Small intestine (tissue), 7 donors: ENCODE data around the gene ENHO. TPM values are rescaled to one million over a fixed set of nuclear protein-coding genes. Genes with fewer than 3 reads are reported as not detected.
"Not testable (repeated sequence)": the region's sequence is repeated elsewhere in the genome, so short reads cannot be mapped to it uniquely, and the experiment has no call there.

Experiments
- DNase-seq, 2 donors: peaks; one replicate each; pipeline versions ENCODE4 v3.0.0 to v3.0.0-alpha.2; 2013
- FAIRE-seq: peaks from 2 replicates; lab custom pipeline; 2012; peaks lifted over from hg19 to GRCh38; lab: Jason Lieb, UNC
- H3K27ac ChIP-seq, 3 donors: one replicate each; pipeline ENCODE4 v1.5.1; 2013; ENCODE audit warnings: low read length in 2 of 3, mild to moderate bottlenecking in 2 of 3, control low read depth in 1 of 3, inconsistent platforms in 1 of 3, low read depth in 1 of 3, moderate library complexity in 1 of 3
- H3K27me3 ChIP-seq, 3 donors: one replicate each; pipeline ENCODE4 v1.6.1; 2013; ENCODE audit warnings: low read length in 3 of 3, inconsistent platforms in 1 of 3; ENCODE audit not compliant: control insufficient read depth in 3 of 3, insufficient read depth in 3 of 3
- H3K36me3 ChIP-seq, 3 donors: one replicate each; pipeline ENCODE4 v1.6.1; 2013; ENCODE audit warnings: low read length in 3 of 3, inconsistent platforms in 1 of 3, low read depth in 1 of 3, mild to moderate bottlenecking in 1 of 3, moderate library complexity in 1 of 3; ENCODE audit not compliant: control insufficient read depth in 3 of 3, insufficient read depth in 2 of 3
- H3K4me1 ChIP-seq, 3 donors: one replicate each; pipeline ENCODE4 v1.6.1; 2013; ENCODE audit warnings: low read length in 2 of 3, inconsistent platforms in 1 of 3, low read depth in 1 of 3, mild to moderate bottlenecking in 1 of 3, moderate library complexity in 1 of 3; ENCODE audit not compliant: control insufficient read depth in 3 of 3, insufficient read depth in 2 of 3
- H3K4me3 ChIP-seq, 3 donors: one replicate each; pipeline ENCODE4 v1.5.1; 2013; ENCODE audit warnings: low read length in 3 of 3, control low read depth in 1 of 3, inconsistent platforms in 1 of 3, low read depth in 1 of 3, mild to moderate bottlenecking in 1 of 3, moderate library complexity in 1 of 3
- H3K9me3 ChIP-seq, 2 donors: one replicate each; pipeline ENCODE4 v1.6.1; 2013; ENCODE audit warnings: low read depth in 1 of 2, low read length in 1 of 2; ENCODE audit not compliant: control insufficient read depth in 2 of 2, insufficient read depth in 1 of 2
- WGBS, 3 donors: extraction: QIAGEN DNeasy Blood & Tissue Kit; methylation state at CpG; one replicate each; pipeline ENCODE4 v1.1.7; 2013; 5-methylcytosine and 5-hydroxymethylcytosine counted together
- polyA plus RNA-seq, 4 donors: library from polyadenylated mRNA; stranded (reverse) in 3 of 4; unstranded in 1 of 4; fragments of 200-250 nt in 3 of 4; fragments of 120-200 nt in 1 of 4; gene quantifications; one replicate each; pipeline versions ENCODE4 v1.2.1 to v1.2.3, GENCODE V29; 2013
- donor health status: healthy with polysubstance abuse.
- donor health status: control.
- donor health status: control.
- donor health status: Bipolar disorder and iron deficiency.
- donor health status: healthy.

The ENHO gene
- polyA plus RNA-seq, 4 donors: 1.8 to 8.9 (median 5.1) TPM

DNA sequence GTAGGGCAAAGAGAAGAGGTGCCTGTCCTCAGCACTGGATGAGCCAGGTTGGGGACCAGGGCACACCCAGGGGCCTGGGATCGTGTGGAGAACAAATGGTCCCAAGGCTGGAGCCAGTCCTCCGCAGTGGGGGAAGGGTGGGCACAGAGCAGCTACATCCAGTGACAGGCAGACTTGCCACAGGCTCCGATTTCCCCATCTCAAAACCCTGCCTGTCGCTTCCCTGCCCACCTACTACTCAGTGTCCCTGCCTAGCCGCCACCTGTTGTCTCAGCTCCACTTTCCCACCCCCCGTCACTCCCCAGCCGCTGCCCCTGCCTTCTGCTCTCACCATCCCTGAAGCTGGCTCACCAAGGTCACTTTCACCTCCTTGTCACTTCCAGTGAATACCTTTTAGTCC is 13.9 kb upstream of the ENHO start:
- WGBS, 3 donors: 48 to 52% (median 51%) methylated on average over 6 to 7 of the region's 7 CpGs
- Histone ChIP-seq H3K4me1 (no peaks in the 10 kb centered on the region), H3K27ac (no peak overlapping the region), H3K27me3 (peaks cover 0 to 15% (median 3%) of the 10 kb centered on the region in 3 donors), H3K9me3 (no peaks in the 10 kb centered on the region), H3K4me3 (no peak overlapping the region), H3K36me3 (no peaks in the 10 kb centered on the region)
- FAIRE-seq: no peak
- no peak for DNase-seq

GRCh38 chr9:34532041-34532440 is 9.3 kb upstream of the ENHO start:
- FAIRE-seq, H3K36me3 ChIP-seq: not testable (repeated sequence)
- WGBS, 3 donors: 80 to 89% (median 84%) methylated on average over 6 to 7 of the region's 8 CpGs

DNA sequence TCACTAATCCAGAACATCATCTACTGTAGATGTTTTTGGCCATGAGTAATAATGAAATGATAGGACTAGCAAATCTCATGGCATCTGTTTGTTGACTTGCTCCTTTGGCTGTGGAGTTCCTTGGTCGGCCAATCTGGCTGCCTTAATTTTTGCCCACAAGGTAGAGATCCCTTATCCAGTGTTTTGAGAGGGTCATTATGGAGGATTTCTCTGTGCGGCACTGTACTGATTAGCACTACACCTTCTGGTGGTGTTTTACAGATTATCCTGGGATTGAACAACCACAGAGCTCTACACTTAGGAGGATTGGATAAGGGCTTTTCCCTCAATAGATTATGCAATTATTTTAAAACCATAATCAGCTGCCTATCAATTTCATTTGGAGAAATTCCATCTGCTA is 3.2 kb upstream of the ENHO start:
- FAIRE-seq: no peak

More at GRCh38 chr9:34532041-34532440, 9.3 kb upstream of the ENHO start:
- H3K27me3 ChIP-seq, DNase-seq, H3K4me3 ChIP-seq, H3K4me1 ChIP-seq, H3K9me3 ChIP-seq, H3K27ac ChIP-seq: not testable (repeated sequence)

GRCh38 chr9:34524349-34524748 is 1.6 kb upstream of the ENHO start:
- DNase-seq: no peak
- Histone ChIP-seq H3K9me3 (no peaks in the 10 kb centered on the region), H3K4me3 (no peak overlapping the region), H3K4me1 (peaks cover 0 to 10% (median 2%) of the 10 kb centered on the region in 3 donors), H3K27me3 (peaks cover 0 to 45% (median 0%) of the 10 kb centered on the region in 3 donors), H3K36me3 (no peaks in the 10 kb centered on the region), H3K27ac (no peak overlapping the region)
- 88 to 92% (median 89%) methylated on average over 3 of the region's 3 CpGs for whole genome bisulfite sequencing, 3 donors
- no peak for FAIRE-seq

More for the DNA sequence above, 3.2 kb upstream of the ENHO start:
- no peak overlapping the region for H3K4me3 ChIP-seq
- H3K27ac ChIP-seq: no peak overlapping the region
- H3K36me3 ChIP-seq: no peaks in the 10 kb centered on the region
- peaks cover 0 to 10% (median 2%) of the 10 kb centered on the region in 3 donors for H3K4me1 ChIP-seq
- peaks cover 0 to 33% (median 0%) of the 10 kb centered on the region in 3 donors for H3K27me3 ChIP-seq
- 75 to 83% (median 80%) methylated on average over 2 of the region's 2 CpGs for WGBS, 3 donors
- H3K9me3 ChIP-seq: no peaks in the 10 kb centered on the region
- DNase-seq: no peak

- no peak for FAIRE-seq
- WGBS, 3 donors: 13 to 21% (median 18%) methylated on average over 24 to 31 of the region's 31 CpGs
- Histone ChIP-seq H3K4me3 (peak overlapping the region; percentile 5 to 44 (median 41)), H3K4me1 (peaks cover 0 to 10% (median 2%) of the 10 kb centered on the region in 3 donors), H3K27me3 (peaks cover 0 to 56% (median 0%) of the 10 kb centered on the region in 3 donors), H3K9me3 (no peaks in the 10 kb centered on the region), H3K36me3 (no peaks in the 10 kb centered on the region), H3K27ac (no peak overlapping the region)
- no peak for DNase-seq
These were observed 501 bp downstream of the ENHO start for GRCh38 chr9:34522091-34522887.

- Histone ChIP-seq H3K27ac (no peak overlapping the region), H3K4me1 (peaks cover 0 to 10% (median 2%) of the 10 kb centered on the region in 3 donors), H3K9me3 (no peaks in the 10 kb centered on the region), H3K36me3 (no peaks in the 10 kb centered on the region), H3K4me3 (no peak overlapping the region), H3K27me3 (peaks cover 0 to 56% (median 0%) of the 10 kb centered on the region in 3 donors)
- no peak for DNase-seq
- FAIRE-seq: no peak
- 94 to 96% (median 95%) methylated on average over 10 to 11 of the region's 11 CpGs for WGBS, 3 donors
These were observed 1.3 kb downstream of the ENHO start for GRCh38 chr9:34521406-34522045.

DNA sequence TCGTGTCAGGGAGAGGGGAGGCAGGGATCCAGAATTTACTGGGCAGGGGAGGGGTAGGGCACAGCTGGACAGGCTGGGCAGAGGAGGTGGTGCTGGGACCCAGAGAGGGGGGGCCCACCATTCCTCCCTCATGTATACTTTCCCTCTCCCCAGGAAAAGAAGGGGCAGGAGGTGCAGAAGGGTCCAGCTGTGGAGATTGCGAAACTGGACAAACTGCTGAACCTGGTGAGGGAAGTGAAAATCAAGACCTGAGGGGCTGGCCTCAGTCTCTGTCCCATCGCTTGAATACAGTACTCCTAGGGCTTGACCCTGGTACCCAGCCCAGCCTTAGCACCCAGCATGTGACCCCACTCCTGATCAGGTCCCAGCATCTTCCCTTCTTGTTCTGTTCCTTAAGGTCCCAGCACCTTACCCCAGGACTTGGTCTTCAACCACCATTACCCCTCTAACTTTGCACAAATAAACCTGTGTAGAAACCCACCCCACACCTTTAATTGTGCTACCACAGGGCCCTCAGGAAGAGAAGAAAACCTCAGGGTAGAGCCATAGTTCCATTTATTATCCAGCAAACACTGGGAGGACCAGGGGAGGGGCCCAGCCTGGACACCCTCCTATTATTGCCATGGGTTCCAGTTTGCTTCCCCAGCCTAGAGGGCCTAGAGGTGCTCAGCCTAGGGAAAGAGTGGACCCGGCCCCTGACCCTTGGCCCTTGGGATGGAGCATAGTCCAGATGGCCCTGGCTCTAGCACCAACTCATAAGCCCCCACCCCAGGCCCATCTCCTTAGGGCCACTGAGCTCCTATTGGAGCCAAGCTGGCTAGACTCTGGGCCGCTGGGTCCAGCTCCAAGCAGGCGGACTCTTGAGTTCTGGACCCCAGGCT is 2.0 kb downstream of the ENHO start:
- H3K9me3 ChIP-seq: no peaks in the 10 kb centered on the region
- no peak for FAIRE-seq
- H3K4me1 ChIP-seq: peaks cover 0 to 10% (median 2%) of the 10 kb centered on the region in 3 donors

DNA sequence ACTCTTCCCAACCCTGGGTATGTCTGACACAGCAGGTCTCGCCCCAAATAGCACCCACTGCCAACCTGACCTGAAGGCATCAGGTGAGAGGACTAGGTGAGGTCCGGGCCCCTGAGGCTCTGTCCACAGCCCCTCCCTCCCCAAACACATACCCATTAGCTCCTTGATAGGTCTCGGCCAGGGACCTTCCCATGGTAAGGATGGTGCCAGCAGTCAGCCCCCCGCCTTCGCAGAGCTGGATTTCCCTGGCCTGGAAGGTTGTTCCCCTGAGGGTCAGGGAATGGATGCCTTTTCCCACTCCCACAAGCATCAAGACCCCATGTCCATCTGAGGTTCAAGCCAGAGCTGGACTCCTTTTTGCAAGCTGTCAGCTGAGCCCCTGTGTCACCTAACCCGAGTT is 2.7 kb downstream of the ENHO start:
- no peak overlapping the region for H3K4me3 ChIP-seq
- no peak overlapping the region for H3K27ac ChIP-seq
- DNase-seq: no peak
- H3K9me3 ChIP-seq: no peaks in the 10 kb centered on the region
- H3K36me3 ChIP-seq: no peaks in the 10 kb centered on the region
- no peak for FAIRE-seq
- H3K27me3 ChIP-seq: peaks cover 0 to 48% (median 0%) of the 10 kb centered on the region in 3 donors
- peaks cover 0 to 10% (median 2%) of the 10 kb centered on the region in 3 donors for H3K4me1 ChIP-seq
- WGBS, 3 donors: 80 to 89% (median 83%) methylated on average over 6 of the region's 6 CpGs

More for the DNA sequence above, 2.0 kb downstream of the ENHO start:
- Histone ChIP-seq H3K4me3 (no peak overlapping the region), H3K36me3 (no peaks in the 10 kb centered on the region), H3K27me3 (peaks cover 0 to 53% (median 0%) of the 10 kb centered on the region in 3 donors), H3K27ac (no peak overlapping the region)
- 87 to 93% (median 89%) methylated on average over 6 of the region's 6 CpGs for WGBS, 3 donors
- no peak for DNase-seq
